ENCODE results near the gene TRIM23.

DNA sequence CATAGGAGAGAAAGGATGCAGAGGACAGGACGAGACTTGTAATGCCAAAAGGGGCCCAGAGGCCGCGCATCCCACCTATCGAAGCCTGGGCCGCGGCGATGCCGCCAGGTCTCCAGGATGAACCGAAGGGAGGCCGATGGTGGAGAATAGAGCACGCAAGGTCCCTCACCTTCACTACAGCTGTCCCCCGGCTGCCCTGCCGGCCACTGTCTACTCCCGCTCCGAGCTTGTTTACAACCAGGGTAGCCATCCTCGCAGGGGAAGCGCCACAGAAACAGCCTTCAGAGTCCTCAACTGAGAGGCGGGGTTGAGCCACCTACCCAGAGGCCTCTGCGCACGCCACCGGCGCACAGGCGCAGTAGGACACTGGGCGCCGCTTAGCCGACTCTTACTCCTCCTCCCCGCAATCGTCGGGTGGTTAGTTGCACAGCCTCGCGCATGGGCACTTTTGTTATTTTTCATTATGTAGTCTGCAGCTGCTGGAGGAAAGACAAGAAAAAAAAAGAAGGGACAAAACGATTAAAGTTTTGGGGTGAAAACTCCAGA is at the start of gene TRIM23:
- TF ChIP-seq OSR1 (CRISPR knock-in tag; IDR thresholded peaks at IDR 0.05), result no peak
- TF ChIP-seq, protein P1, sequence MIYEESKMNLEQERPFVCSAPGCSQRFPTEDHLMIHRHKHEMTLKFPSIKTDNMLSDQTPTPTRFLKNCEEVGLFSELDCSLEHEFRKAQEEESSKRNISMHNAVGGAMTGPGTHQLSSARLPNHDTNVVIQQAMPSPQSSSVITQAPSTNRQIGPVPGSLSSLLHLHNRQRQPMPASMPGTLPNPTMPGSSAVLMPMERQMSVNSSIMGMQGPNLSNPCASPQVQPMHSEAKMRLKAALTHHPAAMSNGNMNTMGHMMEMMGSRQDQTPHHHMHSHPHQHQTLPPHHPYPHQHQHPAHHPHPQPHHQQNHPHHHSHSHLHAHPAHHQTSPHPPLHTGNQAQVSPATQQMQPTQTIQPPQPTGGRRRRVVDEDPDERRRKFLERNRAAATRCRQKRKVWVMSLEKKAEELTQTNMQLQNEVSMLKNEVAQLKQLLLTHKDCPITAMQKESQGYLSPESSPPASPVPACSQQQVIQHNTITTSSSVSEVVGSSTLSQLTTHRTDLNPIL (CRISPR knock-in tag; IDR thresholded peaks at IDR 0.05; ENCODE audit: low read depth), result no peak
- TF ChIP-seq PPARA (CRISPR knock-in tag; IDR thresholded peaks at IDR 0.05; ENCODE audit: borderline replicate concordance), result no peak
- no peak for TF ChIP-seq SNAI2 (CRISPR knock-in tag; IDR thresholded peaks at IDR 0.05)
- TF ChIP-seq, protein P2, sequence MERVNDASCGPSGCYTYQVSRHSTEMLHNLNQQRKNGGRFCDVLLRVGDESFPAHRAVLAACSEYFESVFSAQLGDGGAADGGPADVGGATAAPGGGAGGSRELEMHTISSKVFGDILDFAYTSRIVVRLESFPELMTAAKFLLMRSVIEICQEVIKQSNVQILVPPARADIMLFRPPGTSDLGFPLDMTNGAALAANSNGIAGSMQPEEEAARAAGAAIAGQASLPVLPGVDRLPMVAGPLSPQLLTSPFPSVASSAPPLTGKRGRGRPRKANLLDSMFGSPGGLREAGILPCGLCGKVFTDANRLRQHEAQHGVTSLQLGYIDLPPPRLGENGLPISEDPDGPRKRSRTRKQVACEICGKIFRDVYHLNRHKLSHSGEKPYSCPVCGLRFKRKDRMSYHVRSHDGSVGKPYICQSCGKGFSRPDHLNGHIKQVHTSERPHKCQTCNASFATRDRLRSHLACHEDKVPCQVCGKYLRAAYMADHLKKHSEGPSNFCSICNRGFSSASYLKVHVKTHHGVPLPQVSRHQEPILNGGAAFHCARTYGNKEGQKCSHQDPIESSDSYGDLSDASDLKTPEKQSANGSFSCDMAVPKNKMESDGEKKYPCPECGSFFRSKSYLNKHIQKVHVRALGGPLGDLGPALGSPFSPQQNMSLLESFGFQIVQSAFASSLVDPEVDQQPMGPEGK (CRISPR knock-in tag; IDR thresholded peaks at IDR 0.05; ENCODE audit: borderline replicate concordance), result no peak
- no peak for TF ChIP-seq ESRRG (CRISPR knock-in tag; IDR thresholded peaks at IDR 0.05)
- no peak for TF ChIP-seq BACH2 (CRISPR knock-in tag; IDR thresholded peaks at IDR 0.05; ENCODE audit: borderline replicate concordance)
- TF ChIP-seq ZNF565 (CRISPR knock-in tag; conservative IDR thresholded peaks at IDR 0.05; ENCODE audit: low read depth), result no peak
